ENCODE measurements around the gene SP3.

Gene SP3

DNA sequence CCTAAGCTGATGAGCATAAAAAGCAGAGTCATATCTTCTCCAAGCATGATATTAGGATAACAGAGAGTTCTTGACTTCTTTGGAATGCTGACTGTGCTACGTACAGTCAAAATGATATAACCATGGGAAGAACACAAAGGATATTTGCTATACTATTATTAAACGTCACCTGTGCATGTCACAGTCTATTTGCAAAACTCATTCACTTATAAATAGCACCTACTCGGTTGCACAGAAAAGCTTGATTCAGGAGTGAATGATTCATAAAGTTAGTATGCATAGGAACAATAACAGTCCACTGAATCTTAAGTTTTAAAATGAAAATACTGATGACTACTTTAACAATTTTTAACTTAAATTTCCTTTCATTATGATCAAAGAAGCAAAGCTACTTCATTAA lies 83.3 kb downstream of the SP3 start:
- no peak for TF ChIP-seq CTCF (IDR thresholded peaks at IDR 0.05; ENCODE audit: borderline replicate concordance, control extremely low read depth, extremely low read depth, insufficient read depth, missing control alignments)
- in situ Hi-C loops (cut with MboI; ENCODE audit: low sequenced_read_pairs, unreplicated experiment): no loop called here
- DNase-seq (ENCODE audit: low spot score): no peak

DNA sequence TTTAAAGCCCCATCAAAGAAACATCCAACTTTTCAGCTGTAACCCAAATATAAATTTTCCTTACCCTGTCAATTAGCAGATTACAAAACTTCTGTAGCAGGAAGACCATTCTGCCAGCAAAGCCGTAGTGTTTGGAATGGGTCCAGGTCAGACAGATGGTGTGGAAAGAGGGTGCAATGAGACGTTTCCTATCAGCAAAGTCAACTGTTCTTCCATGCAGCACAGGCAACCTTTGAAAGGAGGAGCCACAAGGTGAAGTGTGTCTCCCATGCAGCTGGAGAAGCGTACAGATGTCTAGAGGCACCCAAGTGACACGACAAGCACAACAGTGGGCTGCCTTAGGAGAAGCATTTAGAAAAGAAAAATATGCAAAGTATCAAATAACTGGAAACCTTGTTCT lies 83.7 kb downstream of the SP3 start:
- no peak for TF ChIP-seq CTCF (IDR thresholded peaks at IDR 0.05; ENCODE audit: borderline replicate concordance, control extremely low read depth, extremely low read depth, insufficient read depth, missing control alignments)
- DNase-seq (ENCODE audit: low spot score): no peak
- in situ Hi-C loops (cut with MboI; ENCODE audit: low sequenced_read_pairs, unreplicated experiment): no loop called here

- TF ChIP-seq CTCF (IDR thresholded peaks at IDR 0.05; ENCODE audit: borderline replicate concordance, control extremely low read depth, extremely low read depth, insufficient read depth, missing control alignments): no peak
- DNase-seq (ENCODE audit: low spot score): no peak
- in situ Hi-C loops (cut with MboI; ENCODE audit: low sequenced_read_pairs, unreplicated experiment): no loop called here
Observed at GRCh38 chr2:173880561-173880960, 84.6 kb downstream of the SP3 start.

DNA sequence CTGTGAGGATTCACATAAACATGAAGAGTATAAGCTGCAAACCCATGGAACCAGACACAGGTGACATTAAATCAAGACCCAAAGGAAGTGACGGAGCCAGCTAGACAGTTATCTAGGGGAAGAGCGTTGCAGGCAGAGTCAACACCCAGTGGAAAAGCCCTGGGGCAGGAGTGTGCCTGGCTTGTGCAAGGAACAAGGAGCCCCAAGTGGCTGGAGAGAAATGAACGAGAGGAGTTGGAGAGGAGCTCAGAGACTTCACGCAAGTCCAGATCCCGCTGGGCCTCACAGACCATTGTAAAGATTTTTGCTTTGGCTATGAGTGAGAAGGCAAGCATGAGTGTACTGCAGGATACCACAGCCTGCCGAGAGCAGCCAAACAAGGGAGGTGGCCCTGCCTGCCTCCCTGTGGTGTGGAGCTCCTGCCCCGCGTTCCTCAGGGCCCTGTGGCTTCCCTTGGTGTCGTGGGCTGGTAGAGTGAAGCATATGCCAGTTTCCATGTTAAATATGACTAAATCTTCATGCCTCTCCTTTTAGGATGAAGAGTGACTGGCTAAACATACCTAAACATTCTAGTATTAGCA lies 88.2 kb downstream of the SP3 start:
- no peak for DNase-seq (ENCODE audit: low spot score)
- in situ Hi-C loops (cut with MboI; ENCODE audit: low sequenced_read_pairs, unreplicated experiment): no loop called here
- TF ChIP-seq CTCF (IDR thresholded peaks at IDR 0.05; ENCODE audit: borderline replicate concordance, control extremely low read depth, extremely low read depth, insufficient read depth, missing control alignments): no peak

GRCh38 chr2:173874894-173875237 lies 90.3 kb downstream of the SP3 start:
- no peak for TF ChIP-seq CTCF (IDR thresholded peaks at IDR 0.05; ENCODE audit: borderline replicate concordance, control extremely low read depth, extremely low read depth, insufficient read depth, missing control alignments)
- no peak for DNase-seq (ENCODE audit: low spot score)
- in situ Hi-C loops (cut with MboI; ENCODE audit: low sequenced_read_pairs, unreplicated experiment): no loop called here

DNA sequence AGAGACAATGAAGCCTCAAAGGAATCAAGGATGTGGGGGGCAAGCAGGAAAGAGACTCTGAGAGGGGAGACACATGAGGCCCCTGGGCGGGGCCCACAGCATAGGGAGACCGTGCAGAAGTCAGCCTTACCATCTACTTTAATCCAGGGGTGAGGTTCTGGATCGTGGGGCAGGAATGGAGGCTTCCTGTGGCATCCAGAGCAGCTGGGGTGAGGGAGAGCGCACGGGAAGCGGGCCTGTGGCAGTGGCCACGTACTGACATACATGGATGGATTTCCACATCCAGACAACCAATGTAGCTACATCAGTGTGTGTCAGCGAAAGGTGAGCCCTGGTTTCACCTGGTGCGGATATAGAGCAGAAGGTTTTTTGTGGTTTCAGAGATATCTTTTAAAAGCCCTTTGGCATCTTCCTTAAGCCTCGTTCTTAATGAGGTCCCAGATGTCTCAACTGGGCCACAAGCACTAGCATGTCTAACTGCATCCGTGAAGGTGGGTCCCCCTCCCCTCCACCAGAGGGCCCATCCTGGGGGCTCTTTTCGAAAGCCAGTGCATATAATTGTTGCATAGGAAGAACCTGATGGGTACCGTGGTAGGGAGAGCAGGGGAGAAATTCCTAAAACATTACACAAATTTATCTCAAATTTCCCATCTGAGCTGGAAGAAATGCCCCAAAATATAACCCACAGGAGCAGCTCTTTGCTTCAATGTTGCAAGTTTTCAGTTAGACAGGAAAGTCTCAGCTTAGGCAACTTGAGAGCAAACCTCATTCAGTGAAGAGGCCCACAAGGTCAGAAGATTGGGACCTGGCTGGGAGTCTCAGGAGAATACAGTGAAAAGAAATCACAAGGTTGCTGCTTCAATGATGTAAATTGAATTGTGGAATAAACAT lies 90.9 kb downstream of the SP3 start:
- DNase-seq (ENCODE audit: low spot score): no peak
- in situ Hi-C loops (cut with MboI; ENCODE audit: low sequenced_read_pairs, unreplicated experiment): no loop called here
- TF ChIP-seq CTCF (IDR thresholded peaks at IDR 0.05; ENCODE audit: borderline replicate concordance, control extremely low read depth, extremely low read depth, insufficient read depth, missing control alignments): no peak
